Diencephalon (tissue), 1 donor: ENCODE results near the gene KDM5D. TPM values are rescaled to one million over a fixed set of nuclear protein-coding genes. Genes with fewer than 3 reads are reported as not detected.

ENCODE experiments used
- total RNA-seq: library from RNA; depleted of rRNA; stranded (reverse); fragments of >200 nt; gene quantifications from one replicate; pipeline ENCODE4 v1.2.3, GENCODE V29; 2014

The KDM5D gene
- 29.5 TPM for total RNA-seq

DNA sequence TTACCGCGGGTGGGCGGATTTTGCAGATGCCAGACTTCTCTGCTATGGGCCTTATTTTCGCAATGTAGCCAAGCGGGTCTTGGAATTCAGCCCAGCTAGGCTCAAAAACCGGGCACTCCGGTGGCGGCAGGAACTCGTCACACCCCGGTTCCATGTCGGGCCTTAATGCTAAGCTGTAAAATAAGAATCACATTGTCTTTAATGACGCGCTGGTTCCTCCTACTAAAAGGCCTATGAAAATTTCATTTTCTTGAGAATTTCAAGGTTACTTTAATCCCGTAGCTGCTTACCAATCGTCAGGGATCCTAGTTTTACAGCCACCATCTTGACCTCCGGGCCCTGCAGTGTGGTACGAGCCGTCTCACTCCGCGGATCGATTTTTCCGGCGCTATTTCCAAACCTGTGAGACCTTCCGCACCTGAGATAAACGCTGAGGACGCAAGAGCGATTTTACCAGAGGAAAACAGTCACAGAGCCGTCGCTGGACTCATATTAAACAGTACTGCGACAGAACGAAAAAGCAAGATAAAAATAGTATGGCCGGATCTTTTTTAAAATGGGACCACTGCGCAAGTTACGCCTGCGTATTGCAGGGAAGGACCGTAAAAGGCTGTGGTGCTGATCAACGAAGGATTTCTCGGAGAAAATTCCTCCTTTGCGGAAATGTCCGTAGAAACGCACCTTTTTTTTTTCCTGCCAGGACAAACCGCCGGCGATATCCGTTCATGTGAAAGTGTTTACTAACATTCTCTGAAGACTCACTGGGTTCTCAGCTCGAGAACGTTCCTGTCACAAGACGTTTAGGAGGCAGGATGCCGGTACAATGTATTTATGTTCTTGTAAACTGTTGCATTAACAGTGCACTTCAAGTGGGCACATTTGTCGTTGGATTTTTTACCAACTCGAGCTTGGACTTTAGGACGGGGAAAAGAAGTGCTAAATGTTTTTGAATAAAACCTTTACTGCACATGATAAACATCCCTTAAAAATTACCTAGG lies at the start of gene KDM5D:
KDM5D (minus strand) TSS at position 346 of the 998 bp plus-strand sequence; CDS start at position 154, 192 bp downstream.

